Measurements from ENCODE around the gene SLC16A10.
"Not testable (repeated sequence)": the region's sequence is repeated elsewhere in the genome, so short reads cannot be mapped to it uniquely, and the experiment has no call there.

SLC16A10 gene

GRCh38 chr6:111200350-111201243, 113.3 kb downstream of the SLC16A10 start:
- Mint-ChIP-seq H3K4me3 (no peak overlapping the region), H3K27ac (no peak overlapping the region), H3K4me1 (ENCODE audit: low read depth) (peaks cover 20% of the 10 kb centered on the region), H3K36me3 (ENCODE audit: low read depth) (no peaks in the 10 kb centered on the region), H3K9me3 (no peaks in the 10 kb centered on the region), H3K27me3 (no peaks in the 10 kb centered on the region)
- no peak for DNase-seq

GRCh38 chr6:111201244-111201554, 113.9 kb downstream of the SLC16A10 start:
- Mint-ChIP-seq H3K9me3 (no peaks in the 10 kb centered on the region), H3K36me3 (ENCODE audit: low read depth) (no peaks in the 10 kb centered on the region), H3K4me1 (ENCODE audit: low read depth) (peaks cover 20% of the 10 kb centered on the region), H3K27ac (no peak overlapping the region), H3K27me3 (no peaks in the 10 kb centered on the region), H3K4me3 (no peak overlapping the region)
- DNase-seq: no peak

GRCh38 chr6:111201764-111202163, 114.5 kb downstream of the SLC16A10 start:
- Mint-ChIP-seq H3K4me3 (no peak overlapping the region), H3K4me1 (ENCODE audit: low read depth) (peaks cover 20% of the 10 kb centered on the region), H3K9me3 (no peaks in the 10 kb centered on the region), H3K36me3 (ENCODE audit: low read depth) (no peaks in the 10 kb centered on the region), H3K27ac (no peak overlapping the region), H3K27me3 (no peaks in the 10 kb centered on the region)
- DNase-seq: no peak

- H3K4me3 Mint-ChIP-seq; H3K27ac Mint-ChIP-seq; H3K27me3 Mint-ChIP-seq; DNase-seq; H3K36me3 Mint-ChIP-seq (ENCODE audit: low read depth); H3K9me3 Mint-ChIP-seq: not testable (repeated sequence)
- H3K4me1 Mint-ChIP-seq (ENCODE audit: low read depth): peaks cover 20% of the 10 kb centered on the region
Measured at GRCh38 chr6:111203539-111203938, 116.2 kb downstream of the SLC16A10 start.

GRCh38 chr6:111204305-111204704, 117.0 kb downstream of the SLC16A10 start:
- Mint-ChIP-seq H3K27me3 (no peaks in the 10 kb centered on the region), H3K4me1 (ENCODE audit: low read depth) (peaks cover 20% of the 10 kb centered on the region), H3K27ac (no peak overlapping the region), H3K9me3 (no peaks in the 10 kb centered on the region), H3K4me3 (no peak overlapping the region), H3K36me3 (ENCODE audit: low read depth) (no peaks in the 10 kb centered on the region)
- DNase-seq: no peak

GRCh38 chr6:111204881-111205280, 117.6 kb downstream of the SLC16A10 start:
- Mint-ChIP-seq H3K9me3 (no peaks in the 10 kb centered on the region), H3K27ac (no peak overlapping the region), H3K36me3 (ENCODE audit: low read depth) (no peaks in the 10 kb centered on the region), H3K27me3 (no peaks in the 10 kb centered on the region), H3K4me3 (no peak overlapping the region), H3K4me1 (ENCODE audit: low read depth) (peaks cover 17% of the 10 kb centered on the region)
- no peak for DNase-seq

- H3K36me3 Mint-ChIP-seq (ENCODE audit: low read depth): no peaks in the 10 kb centered on the region
- no peak overlapping the region for H3K4me3 Mint-ChIP-seq
- H3K27ac Mint-ChIP-seq: no peak overlapping the region
- no peaks in the 10 kb centered on the region for H3K27me3 Mint-ChIP-seq
- H3K4me1 Mint-ChIP-seq (ENCODE audit: low read depth): peaks cover 11% of the 10 kb centered on the region
- no peak for DNase-seq
- H3K9me3 Mint-ChIP-seq: no peaks in the 10 kb centered on the region
Measured at GRCh38 chr6:111205502-111205901, 118.2 kb downstream of the SLC16A10 start.

GRCh38 chr6:111207141-111207858, 120.0 kb downstream of the SLC16A10 start:
- Mint-ChIP-seq H3K27me3 (no peaks in the 10 kb centered on the region), H3K4me1 (ENCODE audit: low read depth) (no peaks in the 10 kb centered on the region), H3K36me3 (ENCODE audit: low read depth) (no peaks in the 10 kb centered on the region), H3K9me3 (no peaks in the 10 kb centered on the region), H3K4me3 (no peak overlapping the region), H3K27ac (no peak overlapping the region)
- DNase-seq: no peak

- Mint-ChIP-seq H3K27me3 (no peaks in the 10 kb centered on the region), H3K9me3 (no peaks in the 10 kb centered on the region), H3K27ac (no peak overlapping the region), H3K4me3 (no peak overlapping the region), H3K36me3 (ENCODE audit: low read depth) (no peaks in the 10 kb centered on the region), H3K4me1 (ENCODE audit: low read depth) (no peaks in the 10 kb centered on the region)
- no peak for DNase-seq
Measured at GRCh38 chr6:111208933-111209332, 121.6 kb downstream of the SLC16A10 start.

- no peaks in the 10 kb centered on the region for H3K27me3 Mint-ChIP-seq
- no peaks in the 10 kb centered on the region for H3K4me1 Mint-ChIP-seq (ENCODE audit: low read depth)
- no peak overlapping the region for H3K4me3 Mint-ChIP-seq
- H3K36me3 Mint-ChIP-seq (ENCODE audit: low read depth): no peaks in the 10 kb centered on the region
- DNase-seq: peak; percentile 50
- no peak overlapping the region for H3K27ac Mint-ChIP-seq
- no peaks in the 10 kb centered on the region for H3K9me3 Mint-ChIP-seq
Measured at GRCh38 chr6:111210194-111210728, 123.0 kb downstream of the SLC16A10 start.

GRCh38 chr6:111211411-111212030, 124.2 kb downstream of the SLC16A10 start:
- no peaks in the 10 kb centered on the region for H3K27me3 Mint-ChIP-seq
- no peak overlapping the region for H3K4me3 Mint-ChIP-seq
- no peak for DNase-seq
- H3K4me1 Mint-ChIP-seq (ENCODE audit: low read depth): no peaks in the 10 kb centered on the region
- no peaks in the 10 kb centered on the region for H3K36me3 Mint-ChIP-seq (ENCODE audit: low read depth)
- H3K9me3 Mint-ChIP-seq: no peaks in the 10 kb centered on the region
- H3K27ac Mint-ChIP-seq: no peak overlapping the region

GRCh38 chr6:111212625-111213024, 125.3 kb downstream of the SLC16A10 start:
- no peaks in the 10 kb centered on the region for H3K36me3 Mint-ChIP-seq (ENCODE audit: low read depth)
- no peaks in the 10 kb centered on the region for H3K27me3 Mint-ChIP-seq
- H3K27ac Mint-ChIP-seq: no peak overlapping the region
- DNase-seq: no peak
- H3K9me3 Mint-ChIP-seq: no peaks in the 10 kb centered on the region
- H3K4me1 Mint-ChIP-seq (ENCODE audit: low read depth): no peaks in the 10 kb centered on the region
- H3K4me3 Mint-ChIP-seq: no peak overlapping the region

GRCh38 chr6:111215131-111215530, 127.8 kb downstream of the SLC16A10 start:
- no peak for DNase-seq
- Mint-ChIP-seq H3K27ac (no peak overlapping the region), H3K4me3 (no peak overlapping the region), H3K9me3 (no peaks in the 10 kb centered on the region), H3K36me3 (ENCODE audit: low read depth) (no peaks in the 10 kb centered on the region), H3K4me1 (ENCODE audit: low read depth) (no peaks in the 10 kb centered on the region), H3K27me3 (no peaks in the 10 kb centered on the region)

- peaks cover 5% of the 10 kb centered on the region for H3K4me1 Mint-ChIP-seq (ENCODE audit: low read depth)
- no peak overlapping the region for H3K4me3 Mint-ChIP-seq
- H3K9me3 Mint-ChIP-seq: no peaks in the 10 kb centered on the region
- H3K27ac Mint-ChIP-seq: no peak overlapping the region
- no peaks in the 10 kb centered on the region for H3K27me3 Mint-ChIP-seq
- no peaks in the 10 kb centered on the region for H3K36me3 Mint-ChIP-seq (ENCODE audit: low read depth)
- DNase-seq: no peak
Measured at GRCh38 chr6:111219785-111220184, 132.5 kb downstream of the SLC16A10 start.
